GM12874 (cell line): ENCODE measurements around the gene DDHD1.

Experiments used
- CTCF ChIP-seq: IDR thresholded peaks from 2 replicates; pipeline ENCODE4 v1.5.1; 2011; ENCODE audit warnings: low read depth, mild to moderate bottlenecking, control low read depth, low read length, moderate library complexity; ENCODE audit not compliant: insufficient read depth

The DDHD1 gene

GRCh38 chr14:53161758-53162435, 8.8 kb upstream of the DDHD1 start:
- TF ChIP-seq CTCF: no peak

- no peak for TF ChIP-seq CTCF
Measured at GRCh38 chr14:53156238-53156637, 3.1 kb upstream of the DDHD1 start.

GRCh38 chr14:53153702-53154112, 584 bp upstream of the DDHD1 start:
- no peak for TF ChIP-seq CTCF

- TF ChIP-seq CTCF: no peak
Measured at GRCh38 chr14:53152184-53152886, 788 bp downstream of the DDHD1 start.

GRCh38 chr14:53151523-53152183, 1.5 kb downstream of the DDHD1 start:
- TF ChIP-seq CTCF: 0 out of 2 replicates have a peak, but pooled peaks have one; percentile 3

GRCh38 chr14:53149668-53150316, 3.3 kb downstream of the DDHD1 start:
- TF ChIP-seq CTCF: no peak

DNA sequence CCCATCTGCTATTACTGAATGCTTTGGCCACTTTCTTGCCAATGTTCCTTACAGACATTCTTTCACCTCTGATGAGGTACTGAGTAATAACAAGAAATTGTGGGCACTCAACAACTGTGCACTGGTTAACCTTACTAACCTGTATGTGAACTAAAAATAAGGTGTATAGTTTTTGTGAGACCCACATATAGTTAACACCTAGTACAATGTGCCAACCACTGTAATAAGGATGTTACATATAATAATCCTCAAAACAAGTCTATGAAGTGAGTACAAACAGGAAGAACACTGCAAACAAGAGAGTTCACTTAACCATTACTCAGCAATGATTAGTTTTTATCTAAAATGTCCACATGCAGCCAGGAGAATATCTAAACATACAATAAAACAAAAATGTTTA, 4.5 kb downstream of the DDHD1 start:
- TF ChIP-seq CTCF: no peak
